Testis (tissue), 2 donors: ENCODE data around the gene MAML2.

ENCODE experiments used
- CTCF ChIP-seq, 3 experiments: fragments of 450-650 bp in 2 of 3; fragments of 200-600 bp in 1 of 3; sonication (generic) in 1 of 3; IDR thresholded peaks; one replicate each; pipeline ENCODE4 v1.5.1; 2016 to 2019; ENCODE audit warnings: antibody characterized with exemption in 3 of 3, mild to moderate bottlenecking in 2 of 3, moderate library complexity in 1 of 3
- POLR2A ChIP-seq: fragments of 450-650 bp; IDR thresholded peaks from one replicate; pipeline ENCODE4 v1.6.1; 2017; ENCODE audit warnings: antibody characterized with exemption, mild to moderate bottlenecking, moderate library complexity

DNA sequence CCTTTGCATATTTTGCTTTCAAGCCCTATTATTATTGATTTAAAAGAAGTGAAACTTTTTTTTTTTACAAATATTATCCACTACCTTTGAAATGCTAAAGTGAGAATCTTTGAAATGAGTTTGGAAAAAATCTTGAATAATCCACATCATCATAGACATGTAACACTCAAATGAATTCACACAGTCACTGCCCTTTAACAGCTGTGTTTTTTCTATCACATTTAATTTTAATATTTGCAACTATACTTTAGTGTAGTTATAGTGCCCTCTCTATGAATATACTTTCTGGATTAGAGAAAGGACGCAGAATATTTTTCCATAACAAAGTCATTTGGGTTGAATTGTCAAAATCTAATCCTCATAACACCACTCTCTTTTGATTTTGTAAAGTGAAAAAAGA is 381.2 kb downstream of the MAML2 start:
- TF ChIP-seq CTCF (IDR thresholded peaks at IDR 0.05) (no peak), POLR2A (no peak)
